ENCODE data around the gene NTN1. TPM values are rescaled to one million over a fixed set of nuclear protein-coding genes. Genes with fewer than 3 reads are reported as not detected.

The NTN1 gene
- total and polyA plus RNA-seq, 2 of the 13 experiments (the other 11 are each of a cell fraction or from before 2014, with no cell fraction given): 0.04 to 0.05 TPM

DNA sequence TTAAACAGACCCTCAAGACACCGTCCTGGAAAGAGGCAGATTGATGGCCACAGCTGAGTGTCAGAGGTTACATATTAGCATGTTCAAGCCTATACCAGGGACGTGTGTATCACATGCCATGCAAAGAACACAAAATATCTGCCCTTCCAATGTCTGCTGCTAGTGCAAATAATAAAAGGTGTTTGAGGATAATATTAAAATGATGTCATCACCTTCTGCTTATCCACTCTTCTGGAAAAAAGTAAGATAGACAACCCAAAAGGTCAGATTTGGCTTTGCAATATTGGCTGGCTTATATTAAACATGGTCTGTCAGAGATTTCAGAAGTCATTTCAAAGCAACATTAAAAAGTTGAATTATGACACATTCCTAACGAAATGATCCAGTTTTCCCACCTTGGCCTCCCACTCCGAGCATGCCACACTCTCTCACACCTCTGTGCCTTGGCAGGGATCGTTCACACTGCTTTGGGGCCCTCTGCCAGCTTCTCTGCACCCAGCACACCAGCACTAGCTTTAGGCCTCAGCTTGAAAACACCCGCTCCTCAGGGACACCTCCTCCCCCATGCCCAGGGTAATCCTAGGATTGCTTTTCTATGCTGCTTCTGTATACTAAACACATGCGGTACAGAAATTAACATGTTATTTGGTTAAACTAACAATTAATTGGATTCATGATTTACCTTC lies 248.2 kb downstream of the NTN1 start:
- Histone ChIP-seq H3K9me3 (ENCODE audit: low read length) (no peaks in the 10 kb centered on the region), H3K4me2 (ENCODE audit: low read depth, low read length) (no peak overlapping the region), H2AFZ (ENCODE audit: low read length) (no peak overlapping the region), H3K4me3 (replicated peaks in 1 of 3; ENCODE audit: insufficient read depth in 1 of 3, low read depth in 2 of 3, low read length in 3 of 3) (no peak overlapping the region), H3K27ac (ENCODE audit: extremely low read length, insufficient read depth, low read length) (no peak overlapping the region), H3K27me3 (ENCODE audit: control insufficient read depth in 1 of 2, insufficient read depth in 2 of 2, low read length in 2 of 2) (no peaks in the 10 kb centered on the region), H3K9ac (ENCODE audit: insufficient read depth, low read depth, low read length) (no peak overlapping the region), H3K4me1 (ENCODE audit: insufficient read depth, low read length) (no peaks in the 10 kb centered on the region), H4K20me1 (ENCODE audit: insufficient read depth, low read length) (no peaks in the 10 kb centered on the region), H3K79me2 (ENCODE audit: insufficient read depth, low read length) (no peaks in the 10 kb centered on the region), H3K36me3 (replicated peaks in 1 of 2; ENCODE audit: control insufficient read depth in 1 of 2, insufficient read depth in 2 of 2, low read length in 2 of 2) (no peaks in the 10 kb centered on the region)
- BruUV-seq (replicated peaks): no TSS peak
- ChIA-PET CTCF (ENCODE audit: low intra/inter-chr PET ratio, low total read pairs) (no interaction called here), POLR2A (no interaction called here)
- TF ChIP-seq RFX5 (IDR thresholded peaks at IDR 0.05; ENCODE audit: low read depth, low read length) (no peak), ZNF616 (CRISPR knock-in tag; IDR thresholded peaks at IDR 0.05; ENCODE audit: low read depth) (no peak), ATF7 (IDR thresholded peaks at IDR 0.05) (peak; percentile 88), ATF7 (CRISPR knock-in tag; IDR thresholded peaks at IDR 0.05) (no peak), TCF7L2 (IDR thresholded peaks at IDR 0.05; ENCODE audit: low read depth, low read length) (no peak)
- ATAC-seq: no peak
- in situ Hi-C loops (cut with HindIII; ENCODE audit: extremely low pct_ligation_motif_present, low pct_unique_long_range_greater_than_20kb): no loop called here
- intact Hi-C loops (cut with micrococcal nuclease; ENCODE audit: unreplicated experiment): no loop called here
- DNase-seq (ENCODE audit: low spot score): no peak
- WGBS (ENCODE audit: low lambda C conversion rate): 88% methylated on average over 7 of the region's 7 CpGs
- FAIRE-seq: no peak

DNA sequence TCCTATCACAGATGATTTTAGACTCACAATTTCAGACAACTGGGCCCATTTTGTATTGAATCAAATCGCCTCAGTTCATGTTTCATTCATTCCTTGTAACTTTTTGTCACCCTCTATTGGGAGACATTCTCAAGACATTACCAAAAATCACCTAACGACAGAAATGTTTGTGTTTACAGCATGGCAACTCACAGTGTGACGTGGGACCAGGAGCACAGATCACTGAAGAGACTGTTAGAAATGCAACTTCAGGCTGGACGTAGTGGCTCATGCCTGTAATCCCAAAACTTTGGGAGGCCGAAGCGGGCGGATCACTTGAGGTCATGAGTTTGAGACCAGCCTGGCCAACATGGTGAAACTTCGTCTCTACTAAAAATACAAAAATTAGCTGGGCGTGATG lies 249.6 kb downstream of the NTN1 start:
- H3K27ac ChIP-seq (ENCODE audit: extremely low read length, insufficient read depth, low read length): no peak overlapping the region
- H3K4me1 ChIP-seq (ENCODE audit: insufficient read depth, low read length): no peaks in the 10 kb centered on the region
- H4K20me1 ChIP-seq (ENCODE audit: insufficient read depth, low read length): no peaks in the 10 kb centered on the region
- DNase-seq (ENCODE audit: low spot score) (no peak), ATAC-seq (no peak), FAIRE-seq (no peak)
- no peaks in the 10 kb centered on the region for H3K79me2 ChIP-seq (ENCODE audit: insufficient read depth, low read length)
- intact Hi-C loops (cut with micrococcal nuclease; ENCODE audit: unreplicated experiment) (no loop called here), in situ Hi-C loops (cut with HindIII; ENCODE audit: extremely low pct_ligation_motif_present, low pct_unique_long_range_greater_than_20kb) (no loop called here)
- H3K4me3 ChIP-seq (replicated peaks in 1 of 3; ENCODE audit: insufficient read depth in 1 of 3, low read depth in 2 of 3, low read length in 3 of 3): no peak overlapping the region
- TF ChIP-seq ETV6 (CRISPR knock-in tag; conservative IDR thresholded peaks at IDR 0.05) (no peak), RCOR2 (CRISPR knock-in tag; IDR thresholded peaks at IDR 0.05) (no peak), ZSCAN12 (CRISPR knock-in tag; IDR thresholded peaks at IDR 0.05) (no peak), PHF21A (CRISPR knock-in tag; IDR thresholded peaks at IDR 0.05) (no peak), TEAD3 (CRISPR knock-in tag; optimal IDR thresholded peaks at IDR 0.05; ENCODE audit: borderline replicate concordance) (no peak), ARNTL (CRISPR knock-in tag; IDR thresholded peaks at IDR 0.05) (no peak), ZBTB21 (CRISPR knock-in tag; IDR thresholded peaks at IDR 0.05) (no peak), ZNF34 (CRISPR knock-in tag; IDR thresholded peaks at IDR 0.05; ENCODE audit: borderline replicate concordance) (no peak)
- TF ChIP-seq, protein P1, sequence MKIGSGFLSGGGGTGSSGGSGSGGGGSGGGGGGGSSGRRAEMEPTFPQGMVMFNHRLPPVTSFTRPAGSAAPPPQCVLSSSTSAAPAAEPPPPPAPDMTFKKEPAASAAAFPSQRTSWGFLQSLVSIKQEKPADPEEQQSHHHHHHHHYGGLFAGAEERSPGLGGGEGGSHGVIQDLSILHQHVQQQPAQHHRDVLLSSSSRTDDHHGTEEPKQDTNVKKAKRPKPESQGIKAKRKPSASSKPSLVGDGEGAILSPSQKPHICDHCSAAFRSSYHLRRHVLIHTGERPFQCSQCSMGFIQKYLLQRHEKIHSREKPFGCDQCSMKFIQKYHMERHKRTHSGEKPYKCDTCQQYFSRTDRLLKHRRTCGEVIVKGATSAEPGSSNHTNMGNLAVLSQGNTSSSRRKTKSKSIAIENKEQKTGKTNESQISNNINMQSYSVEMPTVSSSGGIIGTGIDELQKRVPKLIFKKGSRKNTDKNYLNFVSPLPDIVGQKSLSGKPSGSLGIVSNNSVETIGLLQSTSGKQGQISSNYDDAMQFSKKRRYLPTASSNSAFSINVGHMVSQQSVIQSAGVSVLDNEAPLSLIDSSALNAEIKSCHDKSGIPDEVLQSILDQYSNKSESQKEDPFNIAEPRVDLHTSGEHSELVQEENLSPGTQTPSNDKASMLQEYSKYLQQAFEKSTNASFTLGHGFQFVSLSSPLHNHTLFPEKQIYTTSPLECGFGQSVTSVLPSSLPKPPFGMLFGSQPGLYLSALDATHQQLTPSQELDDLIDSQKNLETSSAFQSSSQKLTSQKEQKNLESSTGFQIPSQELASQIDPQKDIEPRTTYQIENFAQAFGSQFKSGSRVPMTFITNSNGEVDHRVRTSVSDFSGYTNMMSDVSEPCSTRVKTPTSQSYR (CRISPR knock-in tag; IDR thresholded peaks at IDR 0.05; ENCODE audit: borderline replicate concordance): no peak
- TF ChIP-seq, protein P2, sequence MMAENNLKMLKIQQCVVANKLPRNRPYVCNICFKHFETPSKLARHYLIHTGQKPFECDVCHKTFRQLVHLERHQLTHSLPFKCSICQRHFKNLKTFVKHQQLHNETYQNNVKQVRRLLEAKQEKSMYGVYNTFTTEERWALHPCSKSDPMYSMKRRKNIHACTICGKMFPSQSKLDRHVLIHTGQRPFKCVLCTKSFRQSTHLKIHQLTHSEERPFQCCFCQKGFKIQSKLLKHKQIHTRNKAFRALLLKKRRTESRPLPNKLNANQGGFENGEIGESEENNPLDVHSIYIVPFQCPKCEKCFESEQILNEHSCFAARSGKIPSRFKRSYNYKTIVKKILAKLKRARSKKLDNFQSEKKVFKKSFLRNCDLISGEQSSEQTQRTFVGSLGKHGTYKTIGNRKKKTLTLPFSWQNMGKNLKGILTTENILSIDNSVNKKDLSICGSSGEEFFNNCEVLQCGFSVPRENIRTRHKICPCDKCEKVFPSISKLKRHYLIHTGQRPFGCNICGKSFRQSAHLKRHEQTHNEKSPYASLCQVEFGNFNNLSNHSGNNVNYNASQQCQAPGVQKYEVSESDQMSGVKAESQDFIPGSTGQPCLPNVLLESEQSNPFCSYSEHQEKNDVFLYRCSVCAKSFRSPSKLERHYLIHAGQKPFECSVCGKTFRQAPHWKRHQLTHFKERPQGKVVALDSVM (CRISPR knock-in tag; IDR thresholded peaks at IDR 0.05): no peak
- no peak overlapping the region for H3K4me2 ChIP-seq (ENCODE audit: low read depth, low read length)
- no peak overlapping the region for H3K9ac ChIP-seq (ENCODE audit: insufficient read depth, low read depth, low read length)
- no peaks in the 10 kb centered on the region for H3K9me3 ChIP-seq (ENCODE audit: low read length)
- no peak overlapping the region for H2AFZ ChIP-seq (ENCODE audit: low read length)
- WGBS (ENCODE audit: low lambda C conversion rate): 92% methylated on average over 9 of the region's 9 CpGs
- no peaks in the 10 kb centered on the region for H3K27me3 ChIP-seq (ENCODE audit: control insufficient read depth in 1 of 2, insufficient read depth in 2 of 2, low read length in 2 of 2)
- H3K36me3 ChIP-seq (replicated peaks in 1 of 2; ENCODE audit: control insufficient read depth in 1 of 2, insufficient read depth in 2 of 2, low read length in 2 of 2): no peaks in the 10 kb centered on the region
- POLR2A ChIA-PET: no interaction called here
- BruUV-seq (replicated peaks): no TSS peak
- CTCF ChIA-PET (ENCODE audit: low intra/inter-chr PET ratio, low total read pairs): no interaction called here

All from HepG2 (cell line).